Fibroblast of skin of scalp (primary cell): ENCODE measurements around the gene NBL1.
"Not testable (repeated sequence)": the region's sequence is repeated elsewhere in the genome, so short reads cannot be mapped to it uniquely, and the experiment has no call there.

Experiments
- DNase-seq: peaks from one replicate; pipeline ENCODE4 v3.0.0-alpha.2; 2013

The NBL1 gene

DNA sequence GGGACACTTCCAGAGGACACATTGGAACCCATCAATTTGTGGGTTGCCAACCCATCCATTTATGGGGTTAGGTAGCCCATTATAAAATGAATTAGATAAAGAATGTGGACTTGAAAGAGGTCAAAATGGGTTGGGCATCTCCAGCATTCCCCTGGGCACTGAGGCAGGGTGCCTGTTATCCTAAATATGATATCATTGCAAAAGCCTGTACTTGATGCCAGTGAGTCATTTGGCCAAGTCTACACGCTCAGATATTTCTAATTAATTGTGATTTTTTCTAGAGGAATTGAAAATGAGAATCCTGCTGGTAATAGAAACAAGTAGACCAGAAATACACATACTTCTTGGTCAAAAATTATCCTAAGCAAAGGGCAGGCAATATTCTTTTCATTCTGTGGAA lies 21.9 kb upstream of the NBL1 start:
- DNase-seq = peak; percentile 75

DNA sequence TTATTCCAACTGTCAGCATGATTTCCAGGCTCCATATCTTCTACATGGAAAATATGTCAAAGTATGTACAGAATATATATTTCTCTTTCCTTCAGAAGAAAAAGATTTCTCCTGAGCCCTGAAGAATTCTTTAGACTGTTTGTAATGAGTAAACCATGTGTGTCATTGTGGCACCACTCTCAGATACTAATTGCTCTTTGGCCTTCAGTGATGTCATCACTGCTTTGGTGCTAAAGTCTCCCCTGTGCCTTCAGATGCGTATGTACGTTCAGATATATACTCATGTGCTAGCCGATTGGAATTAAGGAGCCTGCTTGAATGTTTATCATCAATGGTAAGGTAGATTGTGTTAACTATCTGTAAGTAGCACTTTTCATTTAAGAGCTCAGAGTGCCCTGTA lies 20.6 kb upstream of the NBL1 start:
- no peak for DNase-seq

DNA sequence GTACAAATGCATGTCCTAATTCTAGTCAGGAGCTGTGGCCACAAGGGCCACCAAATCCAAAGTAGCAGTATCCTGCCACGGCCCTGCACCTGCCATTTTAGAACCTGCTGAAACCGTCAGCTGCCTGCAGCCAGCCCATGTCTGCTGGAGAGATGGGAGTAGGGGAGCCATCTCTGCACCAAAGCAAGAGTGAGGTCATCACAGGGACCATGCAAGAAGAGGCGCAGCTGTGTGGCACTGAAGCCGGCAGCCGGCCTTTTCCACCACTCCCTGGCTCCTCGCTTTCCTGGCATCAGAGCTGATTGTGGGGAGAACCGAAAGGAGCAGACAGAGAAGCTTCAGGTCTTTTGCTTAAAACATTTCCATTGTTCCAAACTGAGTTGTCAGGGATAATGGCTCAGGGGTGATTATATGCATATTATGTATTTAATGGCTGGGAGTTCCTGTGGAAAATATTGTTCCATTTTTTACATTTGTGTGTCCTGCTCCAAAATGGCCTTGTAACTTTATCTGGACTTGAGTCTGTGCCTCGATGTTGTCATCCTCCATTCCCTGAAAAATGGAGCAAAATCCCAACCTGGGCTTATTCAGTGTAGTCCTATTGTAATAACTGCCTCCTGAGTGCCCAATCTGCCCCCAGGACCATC lies 18.7 kb upstream of the NBL1 start:
- no peak for DNase-seq

DNA sequence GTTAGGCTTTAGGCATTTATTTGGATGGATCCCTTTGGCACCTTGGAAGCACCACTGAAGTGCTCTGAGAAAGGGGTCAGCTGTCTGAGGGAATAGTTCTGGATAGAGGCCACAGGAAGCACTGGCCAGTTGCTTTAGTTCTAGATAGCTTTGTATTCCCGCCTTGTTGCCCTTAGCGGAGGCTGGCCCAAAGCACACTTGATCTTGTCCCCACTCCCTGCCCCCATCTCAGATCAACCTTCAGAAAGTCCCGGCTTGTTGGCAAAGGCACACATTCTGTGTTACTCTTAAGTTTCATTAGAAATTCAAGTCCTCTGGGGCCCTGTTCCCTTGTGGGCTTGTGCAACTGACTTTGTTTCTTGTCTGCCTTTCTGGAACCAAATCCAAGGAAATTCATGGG lies 15.2 kb upstream of the NBL1 start:
- no peak for DNase-seq

DNA sequence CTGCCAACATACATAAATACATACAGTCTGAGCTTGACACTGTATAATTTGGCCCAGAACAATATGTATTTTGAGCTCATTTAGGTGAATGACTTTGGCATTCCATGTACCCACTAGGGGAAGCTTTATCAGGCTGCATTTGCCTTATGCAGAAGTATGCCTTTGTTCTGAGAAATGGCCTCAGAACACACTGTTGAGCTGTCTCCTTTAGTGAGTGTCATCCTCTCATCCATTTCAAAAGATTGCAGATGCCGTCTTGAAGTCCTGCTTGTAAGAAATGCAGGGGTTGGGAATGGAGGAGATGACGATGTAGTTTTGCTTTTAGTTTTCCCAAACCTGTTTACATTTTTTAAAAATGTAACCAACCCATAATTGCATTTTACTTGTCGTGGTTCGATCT lies 14.8 kb upstream of the NBL1 start:
- DNase-seq = no peak

DNA sequence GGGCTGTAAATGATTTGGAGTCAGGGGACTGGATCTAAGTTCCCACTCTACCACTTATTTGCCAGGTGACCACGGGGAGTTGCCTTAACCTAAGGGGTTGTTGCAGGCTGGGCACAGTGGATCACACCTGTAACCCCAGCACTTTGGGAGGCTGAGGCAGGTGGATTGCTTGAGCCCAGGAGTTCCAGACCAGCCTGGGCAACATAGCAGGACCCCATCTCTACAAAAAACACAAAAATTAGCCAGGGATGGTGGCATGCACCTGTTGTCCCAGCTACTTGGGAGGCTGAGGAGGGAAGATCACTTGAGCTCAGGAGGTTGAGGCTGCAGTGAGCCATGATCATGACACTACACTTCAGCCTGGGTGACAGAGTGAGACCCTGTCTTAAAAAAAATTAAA lies 13.9 kb upstream of the NBL1 start:
- DNase-seq = not testable (repeated sequence)

DNA sequence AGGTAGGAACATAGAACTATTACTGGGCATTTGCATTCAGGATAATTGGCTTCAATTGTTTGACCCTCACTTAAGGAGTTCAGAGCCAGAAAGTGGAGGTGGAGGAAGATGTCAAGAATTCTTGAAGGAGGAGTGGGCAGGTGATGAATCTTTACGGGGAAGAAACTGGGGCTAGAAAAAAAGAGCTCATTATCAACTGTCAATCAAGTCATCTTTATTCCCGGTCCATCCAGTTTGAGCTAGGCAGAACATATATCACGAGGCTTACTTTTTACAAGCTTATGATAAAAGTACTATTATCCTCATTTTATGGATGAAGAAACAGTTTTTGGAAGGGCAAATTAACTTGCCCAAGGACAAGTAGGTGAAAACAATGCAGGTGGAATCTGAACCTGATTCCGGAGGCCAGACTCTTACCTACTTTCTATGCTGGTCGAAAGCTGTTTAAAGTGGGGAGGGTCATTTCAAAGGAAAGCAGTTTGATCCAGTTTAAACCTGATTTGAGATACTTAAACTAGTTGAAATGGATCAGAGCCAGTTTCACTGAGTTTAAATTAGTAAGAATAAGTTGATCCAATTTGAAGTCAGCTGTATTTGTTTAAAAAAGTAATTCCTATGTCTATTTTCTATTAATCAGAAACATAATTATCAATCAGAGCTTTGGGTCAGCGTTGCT lies 13.3 kb upstream of the NBL1 start:
- DNase-seq = no peak

DNA sequence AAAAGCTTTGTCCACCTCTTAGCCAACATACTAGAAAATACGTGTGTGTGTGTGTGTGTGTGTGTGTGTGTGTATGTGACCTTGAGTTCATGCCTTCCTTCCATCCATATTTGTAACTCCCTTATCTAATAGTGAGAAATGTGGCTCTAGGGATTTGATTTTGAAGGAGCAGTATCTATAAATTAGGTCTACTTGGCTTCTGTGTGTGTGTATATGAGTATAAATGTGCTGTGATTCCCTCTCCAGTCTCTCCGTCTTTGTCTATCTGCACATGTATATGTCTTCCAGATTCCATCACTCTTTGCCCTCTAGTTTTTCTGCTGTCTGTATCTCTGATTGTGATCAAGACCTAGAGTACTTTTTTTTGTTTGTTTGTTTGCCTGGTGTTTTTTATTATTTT lies 11.9 kb upstream of the NBL1 start:
- DNase-seq = no peak

DNA sequence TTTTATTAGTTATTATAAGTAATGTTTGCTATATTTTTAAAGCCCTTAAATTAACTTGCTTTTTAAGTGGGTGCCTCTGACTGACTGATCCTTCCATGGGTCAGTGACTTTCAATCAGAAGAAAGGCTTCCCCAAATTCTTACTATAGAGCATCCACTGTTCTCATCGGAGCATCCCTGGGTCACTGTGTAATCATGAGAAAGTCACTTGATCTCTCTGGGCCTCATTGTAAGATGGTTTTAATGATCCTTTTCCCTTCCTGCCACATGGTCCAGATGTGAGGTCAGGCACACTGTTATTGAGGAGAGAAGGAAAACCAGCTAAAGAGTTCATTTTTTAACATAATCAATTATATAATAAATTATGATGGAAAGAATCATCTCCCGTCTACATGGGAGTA lies 11.0 kb upstream of the NBL1 start:
- DNase-seq = no peak

DNA sequence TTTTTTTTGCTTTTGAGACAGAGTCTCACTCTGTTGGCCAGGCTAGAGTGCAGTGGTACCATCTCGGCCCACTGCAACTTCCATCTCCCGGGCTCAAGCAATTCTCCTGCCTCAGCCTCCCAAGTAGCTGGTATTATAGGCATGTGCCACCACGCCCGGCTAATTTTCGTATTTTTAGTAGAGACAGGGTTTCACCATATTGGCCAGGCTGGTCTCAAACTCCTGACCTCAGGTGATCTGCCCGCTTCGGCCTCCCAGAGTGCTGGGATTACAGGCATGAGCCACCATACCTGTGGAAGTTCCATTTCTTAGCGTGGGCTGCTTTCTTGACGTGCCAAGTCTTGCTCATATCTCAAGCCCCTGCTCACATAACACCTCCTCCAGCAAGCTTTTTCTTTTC lies 9.0 kb upstream of the NBL1 start:
- DNase-seq = not testable (repeated sequence)

DNA sequence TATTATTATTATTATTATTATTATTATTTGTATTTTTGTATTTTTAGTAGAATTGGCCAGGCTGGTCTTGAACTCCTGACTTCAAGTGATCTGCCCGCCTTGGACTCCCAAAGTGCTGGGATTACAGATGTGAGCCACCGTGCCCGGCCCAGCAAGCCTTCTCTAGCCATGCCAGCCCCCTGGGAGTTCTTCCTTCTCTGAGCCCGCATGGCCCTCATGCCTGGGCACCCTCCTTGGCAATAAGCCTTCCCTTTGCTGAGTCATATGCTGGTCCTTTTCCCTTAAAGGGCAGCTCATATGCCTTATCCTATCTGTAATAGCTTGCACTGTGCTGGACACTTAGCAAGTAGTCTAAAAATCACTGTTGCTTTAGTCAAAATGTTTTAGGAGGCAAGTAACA lies 8.5 kb upstream of the NBL1 start:
- DNase-seq = no peak

DNA sequence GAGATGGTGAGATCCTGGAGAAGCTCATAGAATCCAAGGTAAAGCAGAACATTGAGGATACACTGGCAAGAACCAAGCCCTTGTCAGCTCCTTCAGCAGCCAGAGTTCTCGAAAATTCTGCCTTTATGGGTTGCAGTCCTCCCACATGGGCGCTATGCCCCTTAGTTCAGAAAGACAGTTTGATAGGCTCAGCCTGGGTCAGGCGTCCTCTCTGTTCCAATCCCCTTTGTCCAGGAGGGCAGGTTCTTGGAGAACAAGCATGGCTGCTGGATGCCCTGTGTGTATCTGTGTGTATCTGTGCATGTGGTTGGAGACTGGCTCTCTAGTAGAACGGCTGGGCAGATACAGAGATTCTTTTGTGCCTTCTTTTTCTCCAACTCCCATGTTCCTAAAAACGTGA lies 8.0 kb upstream of the NBL1 start:
- no peak for DNase-seq

DNA sequence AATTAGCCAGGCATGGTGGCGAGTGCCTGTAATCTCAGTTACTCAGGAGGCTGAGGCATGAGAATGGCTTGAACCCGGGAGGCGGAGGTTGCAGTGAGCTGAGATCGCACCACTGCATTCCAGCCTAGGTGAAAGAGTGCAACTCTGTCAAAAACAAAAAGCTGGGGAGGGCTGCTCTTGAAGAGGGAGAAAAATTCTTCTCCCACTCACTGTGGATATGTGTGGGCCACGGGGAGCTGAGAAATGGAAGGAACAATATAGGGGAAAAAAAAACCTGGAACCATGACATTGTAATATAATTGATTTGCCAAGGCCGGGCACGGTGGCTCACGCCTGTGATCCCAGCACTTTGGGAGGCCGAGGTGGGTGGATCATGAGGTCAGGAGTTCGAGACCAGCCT lies 7.4 kb upstream of the NBL1 start:
- not testable (repeated sequence) for DNase-seq

DNA sequence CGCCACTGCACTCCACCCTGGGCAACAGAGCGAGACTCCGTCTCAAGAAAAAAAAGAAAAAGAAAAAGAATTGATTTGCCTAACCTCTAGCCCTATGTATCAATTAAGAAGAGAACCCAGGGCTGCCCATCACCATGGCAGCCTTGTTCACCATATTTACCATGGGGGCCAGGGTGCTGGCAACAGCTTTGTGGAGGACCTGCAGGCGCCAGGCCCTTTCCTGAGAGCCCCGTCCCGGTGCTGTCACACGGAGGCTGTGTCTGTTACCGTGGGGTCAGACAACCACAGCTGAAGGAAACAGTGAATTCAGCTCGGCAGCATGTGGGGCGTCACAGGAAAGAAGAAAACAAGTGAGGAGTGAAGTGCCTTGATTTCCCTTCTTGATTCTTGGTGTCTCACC lies 6.5 kb upstream of the NBL1 start:
- no peak for DNase-seq

DNA sequence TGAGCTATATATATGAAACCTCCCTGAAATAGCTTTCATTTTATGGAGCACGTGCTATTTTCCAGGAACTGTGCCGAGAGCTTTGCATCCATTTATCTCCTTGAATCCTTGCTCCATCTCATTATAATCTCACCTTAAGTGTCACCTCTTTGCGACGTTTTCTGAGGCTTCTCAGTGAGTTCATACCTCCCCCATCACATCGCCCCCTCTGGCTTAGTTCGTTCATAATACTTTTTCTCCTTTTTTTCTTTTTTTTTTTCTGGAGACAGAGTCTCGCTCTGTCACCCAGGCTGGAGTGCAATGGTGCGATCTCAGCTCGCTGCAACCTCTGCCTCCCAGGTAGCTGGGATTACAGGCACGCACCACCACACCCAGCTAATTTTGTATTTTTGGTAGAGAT lies 4.9 kb upstream of the NBL1 start:
- DNase-seq = not testable (repeated sequence)

DNA sequence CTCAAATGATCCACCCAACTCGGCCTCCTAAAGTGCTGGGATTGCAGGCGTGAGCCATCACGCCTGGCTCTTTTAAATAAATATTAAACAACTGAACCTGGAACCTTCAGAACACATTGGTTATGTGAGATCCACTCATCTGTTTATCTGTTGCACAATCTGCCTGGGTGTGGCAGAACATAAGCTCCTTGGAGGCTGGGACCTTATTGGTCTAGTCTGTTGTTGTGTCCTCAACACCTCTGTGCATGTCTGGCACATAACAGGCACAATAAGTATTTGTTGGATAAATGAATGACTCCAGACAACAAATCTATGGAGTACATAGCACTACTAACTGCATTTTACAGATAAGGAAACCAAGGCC lies 4.1 kb upstream of the NBL1 start:
- no peak for DNase-seq

DNA sequence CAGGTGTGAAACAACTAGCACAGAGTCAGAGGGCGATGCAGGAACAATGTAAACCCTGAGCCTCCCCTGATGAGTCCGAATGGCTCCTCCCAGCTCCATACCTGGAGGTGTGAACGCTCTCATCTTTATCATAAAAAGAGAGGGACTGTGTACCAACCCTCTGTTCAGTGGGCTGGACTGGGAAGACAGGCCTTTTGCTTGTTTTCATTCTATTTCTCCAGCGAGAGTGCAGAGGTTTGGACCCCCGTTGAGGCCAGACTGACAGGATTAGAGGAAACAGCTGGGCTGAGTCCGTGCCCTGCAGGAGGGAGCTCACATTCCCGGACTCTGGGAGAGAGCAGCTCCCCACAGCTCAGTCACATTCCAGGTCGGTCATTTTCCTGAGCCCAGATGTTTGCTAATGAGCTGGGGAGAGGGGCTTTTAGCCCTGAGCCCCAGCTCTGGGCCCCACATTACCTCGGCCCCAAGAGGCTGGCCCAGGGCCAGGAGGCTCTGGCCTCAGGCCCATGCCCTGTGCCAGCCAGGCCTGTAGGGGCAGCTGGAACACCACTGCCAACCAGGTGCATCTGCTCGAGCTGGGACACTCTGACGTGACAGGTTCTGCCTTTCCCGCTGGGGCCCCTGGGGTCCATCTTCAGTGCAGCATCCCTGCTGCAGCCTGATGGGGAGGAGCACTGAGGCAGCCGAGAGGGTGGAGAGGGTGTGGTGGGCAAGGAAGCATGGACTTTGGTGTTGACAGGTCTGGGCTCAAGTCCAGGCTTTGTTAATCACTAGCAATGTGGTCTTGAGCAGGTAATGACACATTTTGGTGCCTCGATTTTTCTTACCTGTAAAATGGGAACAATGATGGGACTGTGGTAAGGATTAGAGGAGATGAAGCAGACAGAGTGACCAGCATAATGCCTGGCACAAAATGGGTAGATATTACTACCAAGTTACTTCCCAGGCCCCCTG lies 3.5 kb upstream of the NBL1 start:
- DNase-seq = peak; percentile 81

DNA sequence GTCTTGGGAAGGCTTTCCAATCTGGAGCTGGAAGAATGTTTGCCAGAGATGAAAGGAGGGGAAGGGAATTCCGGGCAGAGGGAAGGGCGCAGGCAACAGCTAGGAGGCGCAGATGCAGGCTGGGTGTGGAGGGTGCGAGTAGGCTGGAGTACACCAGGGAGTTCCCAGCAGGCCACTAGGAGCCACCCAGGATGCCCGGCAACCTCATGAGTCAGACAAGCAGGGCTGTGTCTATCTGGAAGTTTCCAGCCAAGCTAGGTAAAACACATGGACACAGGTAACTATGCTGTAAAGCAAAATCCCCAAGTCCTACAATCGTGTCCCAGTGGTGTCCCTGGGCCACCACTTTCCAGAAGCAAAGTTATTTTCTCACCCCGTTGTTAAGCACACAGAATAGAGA lies 990 bp upstream of the NBL1 start:
- DNase-seq = no peak

DNA sequence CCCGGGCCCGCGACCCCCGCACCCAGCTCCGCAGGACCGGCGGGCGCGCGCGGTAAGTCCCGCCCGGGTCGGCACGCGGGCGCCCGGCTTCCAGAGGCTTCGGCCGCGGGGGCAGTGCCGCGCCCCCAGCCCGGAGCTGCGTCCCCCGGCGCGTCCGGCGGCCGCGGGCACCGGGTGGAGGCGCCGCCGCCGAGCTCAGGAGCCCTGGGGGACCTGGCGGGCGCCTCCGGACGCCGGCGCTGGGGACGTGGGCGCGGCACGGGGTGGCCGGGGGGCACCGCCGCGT lies 227 bp downstream of the NBL1 start:
- no peak for DNase-seq

DNA sequence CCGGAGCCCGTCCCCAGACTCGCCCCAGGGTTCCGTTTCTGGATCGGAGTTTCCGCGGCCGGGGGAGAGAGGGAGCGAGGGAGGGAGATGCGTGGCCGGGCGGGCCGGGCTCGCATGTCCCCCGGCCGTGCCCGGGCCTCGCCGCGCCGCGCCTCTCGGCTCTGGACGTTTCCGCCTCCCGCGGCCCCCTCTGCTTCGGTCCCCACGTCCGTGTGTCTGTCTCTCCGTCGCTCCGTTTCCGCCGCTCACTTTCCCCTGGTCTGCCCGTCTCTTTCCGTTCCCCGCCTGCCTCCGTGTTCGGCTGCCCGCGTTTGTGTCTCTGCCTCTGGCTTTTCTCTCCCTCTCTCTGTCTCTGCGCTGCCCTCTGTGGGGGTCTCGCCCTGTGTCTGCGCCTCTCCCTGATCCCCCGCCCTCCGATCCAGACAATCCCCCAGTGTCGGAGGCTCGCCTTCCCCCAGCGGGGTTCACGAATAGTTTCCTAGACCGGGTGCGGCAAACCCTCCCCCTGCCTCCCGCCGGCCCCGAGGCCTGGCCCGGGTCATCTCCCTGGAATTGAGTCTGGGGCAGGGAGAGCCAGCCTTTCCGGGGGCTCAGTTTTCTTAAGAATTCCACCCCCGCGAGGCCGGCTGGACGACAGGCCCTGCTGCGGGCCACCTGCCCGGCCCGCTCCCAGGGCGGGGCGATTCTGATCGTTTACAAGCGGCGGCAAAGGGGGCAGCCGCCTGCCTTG lies 735 bp downstream of the NBL1 start:
- DNase-seq = no peak

DNA sequence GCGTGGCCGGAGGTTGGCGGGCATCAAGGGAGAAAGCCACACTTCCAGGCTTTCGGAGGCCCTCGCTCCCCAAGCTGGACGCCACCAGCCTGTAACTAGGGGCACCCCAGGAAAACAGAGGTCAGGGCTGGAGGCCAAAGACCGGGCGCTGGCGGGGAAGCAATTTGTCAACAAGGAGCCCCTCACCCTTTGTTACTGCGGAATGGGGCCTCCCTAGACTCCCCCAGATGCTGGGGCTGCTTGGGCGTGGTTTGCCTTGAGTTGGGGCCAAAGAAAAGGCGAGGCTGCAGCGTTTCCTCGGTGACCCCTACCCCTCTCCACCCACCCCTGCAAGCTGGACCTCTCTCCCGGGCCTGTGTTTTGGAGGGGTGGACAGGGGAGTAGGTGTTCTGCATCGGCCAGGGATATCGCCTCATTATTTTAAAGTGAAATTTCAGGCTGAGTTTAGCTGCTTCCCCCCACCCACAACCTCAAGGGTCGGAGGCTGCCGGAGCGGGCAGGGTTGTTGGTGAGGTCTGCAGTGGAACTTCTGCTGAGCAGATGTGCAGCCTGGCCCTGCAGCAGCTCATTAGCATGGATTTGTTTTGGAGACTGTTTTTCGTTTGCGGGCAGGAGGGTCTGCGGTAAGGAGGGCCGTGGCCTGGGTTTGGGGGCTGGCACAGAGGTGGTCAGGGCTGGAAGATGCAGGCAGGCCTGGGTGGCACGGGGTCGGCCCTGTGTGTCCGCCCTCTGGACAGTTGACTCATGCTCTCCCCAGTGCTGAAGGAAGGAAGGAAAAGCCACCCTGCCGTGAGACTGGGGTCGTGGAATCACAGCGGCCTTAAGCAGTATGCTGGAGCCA lies 1.5 kb downstream of the NBL1 start:
- DNase-seq = no peak
